AG04450 (cell line): ENCODE results near the gene PPM1M. TPM values are rescaled to one million over a fixed set of nuclear protein-coding genes. Genes with fewer than 3 reads are reported as not detected.

Experiments used
- CTCF ChIA-PET: fragments of 300-600, 350-600 bp; formaldehyde crosslinking; extraction: SDS; loops from one replicate; lab custom pipeline; 2022; ENCODE audit warnings: antibody characterized with exemption, inconsistent platforms; lab: Charles Lee
- POLR2A ChIA-PET: fragments of 350-600 bp; formaldehyde crosslinking; extraction: SDS; loops from one replicate; lab custom pipeline; 2021; ENCODE audit warnings: antibody characterized with exemption, inconsistent platforms; lab: Yijun Ruan, JAX
- DNase-seq: peaks from one replicate; pipeline ENCODE4 v3.0.0-alpha.2; 2011; ENCODE audit warnings: low read depth, low spot score
- H3K27ac ChIP-seq: one replicate; pipeline ENCODE4 v1.5.1; 2012; ENCODE audit warnings: low read depth, low read length, control low read depth
- H3K27me3 ChIP-seq: one replicate; pipeline ENCODE4 v1.6.0; 2012; ENCODE audit warnings: low read length; ENCODE audit not compliant: control insufficient read depth, insufficient read depth
- H3K4me3 ChIP-seq: 2 replicates; pipeline ENCODE4 v1.5.1; 2011; ENCODE audit warnings: mild to moderate bottlenecking, low read depth, low read length, control low read depth
- H3K9me3 ChIP-seq: 2 replicates; pipeline ENCODE4 v1.5.1; 2012; ENCODE audit warnings: low read length; ENCODE audit not compliant: control insufficient read depth, insufficient read depth
- CTCF ChIP-seq: IDR thresholded peaks from 2 replicates; pipeline ENCODE4 v1.5.1; 2011; ENCODE audit warnings: low read depth, low read length, control low read depth, inconsistent platforms
- polyA plus RNA-seq: library from polyadenylated mRNA; depleted of rRNA; stranded (reverse); fragments of >200 nt; gene quantifications from 2 replicates; pipeline ENCODE4 v1.2.3, GENCODE V29; 2011

PPM1M gene
- polyA plus RNA-seq, 1 experiment, result 29.2 TPM

- H3K9me3 ChIP-seq, result no peaks in the 10 kb centered on the region
- POLR2A ChIA-PET, result interaction anchor here (1.8 kb wide), 1 partner anchor 9 kb away, joined by 14 read pairs; the partner anchor contains the start of gene PPM1M
- no peak for TF ChIP-seq CTCF
- no peak overlapping the region for H3K27ac ChIP-seq
- H3K27me3 ChIP-seq, result no peaks in the 10 kb centered on the region
- H3K4me3 ChIP-seq, result no peak overlapping the region
- DNase-seq, result no peak
- CTCF ChIA-PET, result interaction anchor here (0.7 kb wide), 1 partner anchor 9 kb away, joined by 3 read pairs; no protein-coding TSS in a partner anchor
These were observed 9.0 kb downstream of the PPM1M start for GRCh38 chr3:52254608-52255007.

GRCh38 chr3:52256159-52256558, 10.6 kb downstream of the PPM1M start:
- no peak for TF ChIP-seq CTCF
- POLR2A ChIA-PET, result interaction anchor here (0.6 to 1.8 kb wide), 2 partner anchors 10 to 21 kb away, joined by 6 to 14 read pairs; partner anchors contain the start of gene PPM1M
- Histone ChIP-seq H3K27ac (no peak overlapping the region), H3K9me3 (no peaks in the 10 kb centered on the region), H3K4me3 (no peak overlapping the region), H3K27me3 (no peaks in the 10 kb centered on the region)
- CTCF ChIA-PET, result no interaction called here
- no peak for DNase-seq

GRCh38 chr3:52256622-52257021, 11.1 kb downstream of the PPM1M start:
- Histone ChIP-seq H3K27me3 (no peaks in the 10 kb centered on the region), H3K9me3 (no peaks in the 10 kb centered on the region), H3K27ac (no peak overlapping the region), H3K4me3 (no peak overlapping the region)
- no peak for TF ChIP-seq CTCF
- ChIA-PET CTCF (no interaction called here), POLR2A (interaction anchor here (0.6 kb wide), 1 partner anchor 20 kb away, joined by 6 read pairs; no protein-coding TSS in a partner anchor)
- no peak for DNase-seq

- no peak for TF ChIP-seq CTCF
- ChIA-PET CTCF (interaction anchor here (2.3 kb wide), 1 partner anchor 38 kb away, joined by 10 read pairs; no protein-coding TSS in a partner anchor), POLR2A (no interaction called here)
- no peaks in the 10 kb centered on the region for H3K27me3 ChIP-seq
- no peaks in the 10 kb centered on the region for H3K9me3 ChIP-seq
- H3K27ac ChIP-seq, result no peak overlapping the region
- no peak overlapping the region for H3K4me3 ChIP-seq
- DNase-seq, result no peak
These were observed 12.4 kb downstream of the PPM1M start for GRCh38 chr3:52257911-52258310.

DNA sequence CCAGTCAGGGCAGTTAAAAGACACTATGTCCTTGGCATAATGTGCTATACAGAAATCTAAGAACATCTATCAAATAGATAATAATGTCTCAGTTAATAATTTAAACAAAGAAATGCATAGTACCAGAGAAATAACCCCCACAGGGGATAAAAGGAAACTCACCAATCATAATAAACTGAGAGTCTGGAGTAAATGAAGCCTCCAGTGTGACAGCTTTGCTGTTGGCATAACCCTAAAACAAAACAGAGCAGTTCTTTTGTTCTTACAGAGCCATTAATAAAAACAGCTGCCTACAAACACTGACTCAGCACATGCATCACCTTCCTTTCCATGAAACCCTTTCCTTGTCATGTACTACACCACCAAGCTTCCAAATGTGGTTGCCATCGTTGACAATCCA, 13.5 kb downstream of the PPM1M start:
- H3K4me3 ChIP-seq, result no peak overlapping the region
- H3K9me3 ChIP-seq, result no peaks in the 10 kb centered on the region
- POLR2A ChIA-PET, result interaction anchor here (1.2 kb wide), 1 partner anchor 19 kb away, joined by 3 read pairs; the partner anchor contains the start of gene WDR82
- no peak overlapping the region for H3K27ac ChIP-seq
- CTCF ChIA-PET, result interaction anchor here (2.3 kb wide), 1 partner anchor 39 kb away, joined by 10 read pairs; no protein-coding TSS in a partner anchor
- DNase-seq, result no peak
- no peaks in the 10 kb centered on the region for H3K27me3 ChIP-seq
- no peak for TF ChIP-seq CTCF
